Coronary artery (tissue), 2 donors: ENCODE results near the gene IL2RA.

ENCODE experiments used
- DNase-seq: peaks from one replicate; pipeline ENCODE4 v3.0.0-alpha.2; 2017; ENCODE audit warnings: low spot score
- H3K27ac ChIP-seq, 2 donors: fragments of 200-600 bp; sonication (generic); one replicate each; pipeline ENCODE4 v1.5.1; 2016 to 2019
- H3K4me3 ChIP-seq: fragments of 200-600 bp; sonication (generic); 2 replicates; pipeline ENCODE4 v1.5.1; 2016; ENCODE audit warnings: mild to moderate bottlenecking, moderate library complexity
- TF ChIP-seq, protein P1 (sequence below): fragments of 200-600 bp; sonication (generic); IDR thresholded peaks from one replicate; pipeline ENCODE4 v1.5.1; 2019; ENCODE audit warnings: antibody characterized with exemption

IL2RA gene

GRCh38 chr10:6050801-6051445 is 11.2 kb downstream of the IL2RA start:
- DNase-seq = no peak
- peak overlapping the region; percentile 20 to 69 for H3K27ac ChIP-seq
- H3K4me3 ChIP-seq = peak overlapping the region; percentile 70
- TF ChIP-seq, protein P1, sequence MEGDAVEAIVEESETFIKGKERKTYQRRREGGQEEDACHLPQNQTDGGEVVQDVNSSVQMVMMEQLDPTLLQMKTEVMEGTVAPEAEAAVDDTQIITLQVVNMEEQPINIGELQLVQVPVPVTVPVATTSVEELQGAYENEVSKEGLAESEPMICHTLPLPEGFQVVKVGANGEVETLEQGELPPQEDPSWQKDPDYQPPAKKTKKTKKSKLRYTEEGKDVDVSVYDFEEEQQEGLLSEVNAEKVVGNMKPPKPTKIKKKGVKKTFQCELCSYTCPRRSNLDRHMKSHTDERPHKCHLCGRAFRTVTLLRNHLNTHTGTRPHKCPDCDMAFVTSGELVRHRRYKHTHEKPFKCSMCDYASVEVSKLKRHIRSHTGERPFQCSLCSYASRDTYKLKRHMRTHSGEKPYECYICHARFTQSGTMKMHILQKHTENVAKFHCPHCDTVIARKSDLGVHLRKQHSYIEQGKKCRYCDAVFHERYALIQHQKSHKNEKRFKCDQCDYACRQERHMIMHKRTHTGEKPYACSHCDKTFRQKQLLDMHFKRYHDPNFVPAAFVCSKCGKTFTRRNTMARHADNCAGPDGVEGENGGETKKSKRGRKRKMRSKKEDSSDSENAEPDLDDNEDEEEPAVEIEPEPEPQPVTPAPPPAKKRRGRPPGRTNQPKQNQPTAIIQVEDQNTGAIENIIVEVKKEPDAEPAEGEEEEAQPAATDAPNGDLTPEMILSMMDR = no peak

GRCh38 chr10:6049031-6049400 is 13.2 kb downstream of the IL2RA start:
- DNase-seq = no peak
- no peak overlapping the region for H3K27ac ChIP-seq
- TF ChIP-seq, protein P1 = no peak
- H3K4me3 ChIP-seq = no peak overlapping the region

GRCh38 chr10:6048281-6049030 is 13.7 kb downstream of the IL2RA start:
- Histone ChIP-seq H3K27ac (no peak overlapping the region), H3K4me3 (no peak overlapping the region)
- TF ChIP-seq, protein P1 = no peak
- no peak for DNase-seq

- no peak for DNase-seq
- H3K27ac ChIP-seq = no peak overlapping the region
- H3K4me3 ChIP-seq = no peak overlapping the region
- TF ChIP-seq, protein P1 = no peak
Observed at GRCh38 chr10:6047847-6048246, 14.3 kb downstream of the IL2RA start.

GRCh38 chr10:6046773-6047611 is 15.2 kb downstream of the IL2RA start:
- H3K27ac ChIP-seq = no peak overlapping the region
- H3K4me3 ChIP-seq = no peak overlapping the region
- TF ChIP-seq, protein P1 = no peak
- DNase-seq = no peak

- no peak overlapping the region for H3K27ac ChIP-seq
Observed at GRCh38 chr10:6045878-6046772, 16.0 kb downstream of the IL2RA start.

More at GRCh38 chr10:6045878-6046772, 16.0 kb downstream of the IL2RA start:
- no peak overlapping the region for H3K4me3 ChIP-seq
- no peak for DNase-seq
- TF ChIP-seq, protein P1 = no peak
